ENCODE results near the gene RFX8. TPM values are rescaled to one million over a fixed set of nuclear protein-coding genes. Genes with fewer than 3 reads are reported as not detected.
"Not testable (repeated sequence)": the region's sequence is repeated elsewhere in the genome, so short reads cannot be mapped to it uniquely, and the experiment has no call there.

The RFX8 gene
- total RNA-seq, 1 experiment from 2014 or later = not detected

- Mint-ChIP-seq H3K4me3 (ENCODE audit: unreplicated experiment) (no peak overlapping the region), H3K27ac (ENCODE audit: low read depth, unreplicated experiment) (peak overlapping the region; percentile 17), H3K36me3 (ENCODE audit: insufficient read depth, unreplicated experiment) (no peaks in the 10 kb centered on the region), H3K27me3 (ENCODE audit: insufficient read depth, unreplicated experiment) (no peaks in the 10 kb centered on the region), H3K9me3 (ENCODE audit: unreplicated experiment) (no peaks in the 10 kb centered on the region), H3K4me1 (ENCODE audit: insufficient read depth, unreplicated experiment) (peaks cover 28% of the 10 kb centered on the region)
- no peak for DNase-seq (ENCODE audit: unreplicated experiment)
- intact Hi-C loops (cut with micrococcal nuclease) = no loop called here
- POLR2A ChIA-PET = interaction anchor here (0.6 kb wide), 1 partner anchor 211 kb away, joined by 3 read pairs; no protein-coding TSS in a partner anchor
- no TSS peak for BruUV-seq (replicated peaks)
- CTCF ChIA-PET = interaction anchor here (0.7 to 6.1 kb wide), 4 partner anchors 13 to 477 kb away, joined by 3 to 55 read pairs (median 4); partner anchors contain the start of gene CREG2
- TF ChIP-seq, protein P1, sequence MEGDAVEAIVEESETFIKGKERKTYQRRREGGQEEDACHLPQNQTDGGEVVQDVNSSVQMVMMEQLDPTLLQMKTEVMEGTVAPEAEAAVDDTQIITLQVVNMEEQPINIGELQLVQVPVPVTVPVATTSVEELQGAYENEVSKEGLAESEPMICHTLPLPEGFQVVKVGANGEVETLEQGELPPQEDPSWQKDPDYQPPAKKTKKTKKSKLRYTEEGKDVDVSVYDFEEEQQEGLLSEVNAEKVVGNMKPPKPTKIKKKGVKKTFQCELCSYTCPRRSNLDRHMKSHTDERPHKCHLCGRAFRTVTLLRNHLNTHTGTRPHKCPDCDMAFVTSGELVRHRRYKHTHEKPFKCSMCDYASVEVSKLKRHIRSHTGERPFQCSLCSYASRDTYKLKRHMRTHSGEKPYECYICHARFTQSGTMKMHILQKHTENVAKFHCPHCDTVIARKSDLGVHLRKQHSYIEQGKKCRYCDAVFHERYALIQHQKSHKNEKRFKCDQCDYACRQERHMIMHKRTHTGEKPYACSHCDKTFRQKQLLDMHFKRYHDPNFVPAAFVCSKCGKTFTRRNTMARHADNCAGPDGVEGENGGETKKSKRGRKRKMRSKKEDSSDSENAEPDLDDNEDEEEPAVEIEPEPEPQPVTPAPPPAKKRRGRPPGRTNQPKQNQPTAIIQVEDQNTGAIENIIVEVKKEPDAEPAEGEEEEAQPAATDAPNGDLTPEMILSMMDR (IDR thresholded peaks at IDR 0.05; ENCODE audit: unreplicated experiment) = no peak
Observed at GRCh38 chr2:101354420-101355311, 120.2 kb downstream of the RFX8 start.

DNA sequence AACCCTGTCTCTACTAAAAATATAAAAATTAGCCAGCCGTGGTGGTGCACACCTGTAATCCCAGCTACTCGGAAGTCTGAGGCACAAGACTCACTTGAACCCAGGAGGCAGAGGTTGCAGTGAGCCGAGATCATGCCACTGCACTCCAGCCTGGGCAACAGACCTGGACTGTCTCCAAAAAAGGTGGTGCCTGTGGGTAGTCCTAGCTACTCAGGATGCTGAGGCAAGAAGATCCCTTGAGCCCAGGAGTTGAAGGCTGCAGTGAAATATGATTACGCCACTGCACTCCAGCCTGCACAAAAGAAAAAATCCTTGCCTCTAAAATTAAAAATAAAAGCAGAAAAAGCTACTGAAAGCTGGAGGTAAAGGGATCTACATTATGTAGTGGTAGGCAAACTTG lies 122.3 kb downstream of the RFX8 start:
- H3K4me3 Mint-ChIP-seq (ENCODE audit: unreplicated experiment); H3K27me3 Mint-ChIP-seq (ENCODE audit: insufficient read depth, unreplicated experiment); H3K36me3 Mint-ChIP-seq (ENCODE audit: insufficient read depth, unreplicated experiment); intact Hi-C loops (cut with micrococcal nuclease); H3K27ac Mint-ChIP-seq (ENCODE audit: low read depth, unreplicated experiment); BruUV-seq (replicated peaks); H3K9me3 Mint-ChIP-seq (ENCODE audit: unreplicated experiment): not testable (repeated sequence)
- CTCF ChIA-PET = interaction anchor here (0.6 to 6.1 kb wide), 6 partner anchors 11 to 479 kb away, joined by 3 to 55 read pairs (median 3); partner anchors contain the start of gene CREG2
- POLR2A ChIA-PET = interaction anchor here (0.6 kb wide), 1 partner anchor 441 kb away, joined by 3 read pairs; no protein-coding TSS in a partner anchor
- H3K4me1 Mint-ChIP-seq (ENCODE audit: insufficient read depth, unreplicated experiment) = peaks cover 22% of the 10 kb centered on the region
- peak; percentile 41 for DNase-seq (ENCODE audit: unreplicated experiment)

DNA sequence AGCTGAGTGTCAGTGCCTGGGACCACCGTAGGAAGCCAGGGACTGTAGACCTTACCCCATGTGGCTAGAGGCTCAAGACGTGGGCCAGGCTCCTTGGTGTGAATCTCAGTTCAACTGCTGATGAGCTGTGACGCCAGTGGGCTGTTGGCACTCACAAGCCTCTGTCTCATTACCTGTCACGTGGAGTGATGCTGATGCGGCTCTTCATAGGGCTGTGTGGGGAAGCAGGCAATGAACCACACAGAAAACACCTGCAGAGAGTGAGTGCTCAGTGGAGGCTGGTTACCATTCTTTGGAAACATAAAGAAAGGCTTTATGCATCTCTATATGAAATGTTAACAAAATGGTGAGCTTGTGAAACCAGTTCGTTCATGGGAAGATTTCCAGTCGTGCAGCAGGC lies 123.7 kb downstream of the RFX8 start:
- no peaks in the 10 kb centered on the region for H3K27me3 Mint-ChIP-seq (ENCODE audit: insufficient read depth, unreplicated experiment)
- intact Hi-C loops (cut with micrococcal nuclease) = no loop called here
- BruUV-seq (replicated peaks) = no TSS peak
- no peak for DNase-seq (ENCODE audit: unreplicated experiment)
- H3K4me3 Mint-ChIP-seq (ENCODE audit: unreplicated experiment) = no peak overlapping the region
- TF ChIP-seq, protein P1 (IDR thresholded peaks at IDR 0.05; ENCODE audit: unreplicated experiment) = no peak
- POLR2A ChIA-PET = interaction anchor here (0.8 kb wide), 1 partner anchor 36 kb away, joined by 3 read pairs; the partner anchor contains the start of gene CREG2
- no peaks in the 10 kb centered on the region for H3K36me3 Mint-ChIP-seq (ENCODE audit: insufficient read depth, unreplicated experiment)
- peaks cover 17% of the 10 kb centered on the region for H3K4me1 Mint-ChIP-seq (ENCODE audit: insufficient read depth, unreplicated experiment)
- CTCF ChIA-PET = interaction anchor here (0.6 to 6.1 kb wide), 6 partner anchors 10 to 481 kb away, joined by 3 to 55 read pairs (median 9); partner anchors contain the start of gene CREG2
- no peak overlapping the region for H3K27ac Mint-ChIP-seq (ENCODE audit: low read depth, unreplicated experiment)
- H3K9me3 Mint-ChIP-seq (ENCODE audit: unreplicated experiment) = no peaks in the 10 kb centered on the region

- no peaks in the 10 kb centered on the region for H3K27me3 Mint-ChIP-seq (ENCODE audit: insufficient read depth, unreplicated experiment)
- H3K9me3 Mint-ChIP-seq (ENCODE audit: unreplicated experiment) = no peaks in the 10 kb centered on the region
- intact Hi-C loops (cut with micrococcal nuclease) = loop anchor here (10.0 kb wide), 1 partner anchor 1095 kb away; no protein-coding TSS in a partner anchor
- POLR2A ChIA-PET = interaction anchor here (0.7 to 1.4 kb wide), 6 partner anchors 8 to 350 kb away, joined by 3 to 4 read pairs (median 3); no protein-coding TSS in a partner anchor
- no peak overlapping the region for H3K27ac Mint-ChIP-seq (ENCODE audit: low read depth, unreplicated experiment)
- DNase-seq (ENCODE audit: unreplicated experiment) = peak; percentile 20
- peaks cover 6% of the 10 kb centered on the region for H3K4me1 Mint-ChIP-seq (ENCODE audit: insufficient read depth, unreplicated experiment)
- no TSS peak for BruUV-seq (replicated peaks)
- CTCF ChIA-PET = interaction anchor here (0.7 to 6.1 kb wide), 17 partner anchors 9 to 534 kb away, joined by 3 to 55 read pairs (median 4); partner anchors contain the start of genes CREG2 and MAP4K4
- TF ChIP-seq, protein P1 (IDR thresholded peaks at IDR 0.05; ENCODE audit: unreplicated experiment) = no peak
- no peak overlapping the region for H3K4me3 Mint-ChIP-seq (ENCODE audit: unreplicated experiment)
- H3K36me3 Mint-ChIP-seq (ENCODE audit: insufficient read depth, unreplicated experiment) = no peaks in the 10 kb centered on the region
Observed at GRCh38 chr2:101349893-101350662, 124.8 kb downstream of the RFX8 start.

All from MCF 10A (cell line).